Measurements from ENCODE around the gene RTBDN. TPM values are rescaled to one million over a fixed set of nuclear protein-coding genes. Genes with fewer than 3 reads are reported as not detected.

Gene RTBDN
- total RNA-seq, 1 donor from 2014 or later: not detected

GRCh38 chr19:12784871-12785430 lies 49.4 kb downstream of the RTBDN start:
- TF ChIP-seq, protein P1, sequence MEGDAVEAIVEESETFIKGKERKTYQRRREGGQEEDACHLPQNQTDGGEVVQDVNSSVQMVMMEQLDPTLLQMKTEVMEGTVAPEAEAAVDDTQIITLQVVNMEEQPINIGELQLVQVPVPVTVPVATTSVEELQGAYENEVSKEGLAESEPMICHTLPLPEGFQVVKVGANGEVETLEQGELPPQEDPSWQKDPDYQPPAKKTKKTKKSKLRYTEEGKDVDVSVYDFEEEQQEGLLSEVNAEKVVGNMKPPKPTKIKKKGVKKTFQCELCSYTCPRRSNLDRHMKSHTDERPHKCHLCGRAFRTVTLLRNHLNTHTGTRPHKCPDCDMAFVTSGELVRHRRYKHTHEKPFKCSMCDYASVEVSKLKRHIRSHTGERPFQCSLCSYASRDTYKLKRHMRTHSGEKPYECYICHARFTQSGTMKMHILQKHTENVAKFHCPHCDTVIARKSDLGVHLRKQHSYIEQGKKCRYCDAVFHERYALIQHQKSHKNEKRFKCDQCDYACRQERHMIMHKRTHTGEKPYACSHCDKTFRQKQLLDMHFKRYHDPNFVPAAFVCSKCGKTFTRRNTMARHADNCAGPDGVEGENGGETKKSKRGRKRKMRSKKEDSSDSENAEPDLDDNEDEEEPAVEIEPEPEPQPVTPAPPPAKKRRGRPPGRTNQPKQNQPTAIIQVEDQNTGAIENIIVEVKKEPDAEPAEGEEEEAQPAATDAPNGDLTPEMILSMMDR (IDR thresholded peaks at IDR 0.05): no peak
- Mint-ChIP-seq H3K27ac (ENCODE audit: unreplicated experiment) (no peak overlapping the region), H3K4me3 (ENCODE audit: unreplicated experiment) (no peak overlapping the region), H3K27me3 (ENCODE audit: unreplicated experiment) (no peaks in the 10 kb centered on the region), H3K4me1 (ENCODE audit: unreplicated experiment) (peaks cover 36% of the 10 kb centered on the region), H3K9me3 (ENCODE audit: unreplicated experiment) (no peaks in the 10 kb centered on the region), H3K36me3 (ENCODE audit: unreplicated experiment) (no peaks in the 10 kb centered on the region)
- DNase-seq (ENCODE audit: extremely low spot score, unreplicated experiment): no peak

DNA sequence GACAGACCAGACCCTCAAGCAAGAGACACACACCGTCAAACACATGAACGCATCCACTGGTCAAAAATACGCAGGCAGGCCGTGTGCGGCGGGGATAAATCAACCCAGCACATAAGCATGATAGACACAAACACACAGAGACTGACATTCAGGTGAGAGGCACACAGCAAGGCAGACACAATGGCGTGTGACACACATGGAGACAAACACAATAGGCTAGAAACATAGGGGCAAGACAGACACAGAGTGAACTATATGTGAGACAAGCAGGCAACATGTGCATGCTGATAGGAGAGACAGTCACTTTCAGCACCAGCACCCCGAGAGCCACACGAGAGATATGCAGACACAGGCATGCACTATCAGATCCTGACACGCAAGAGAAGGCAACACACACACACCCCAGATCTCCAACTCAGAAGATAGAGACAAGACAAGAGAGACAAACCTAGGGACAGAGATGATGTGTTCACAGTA lies 49.9 kb downstream of the RTBDN start:
- H3K4me1 Mint-ChIP-seq (ENCODE audit: unreplicated experiment): peaks cover 42% of the 10 kb centered on the region
- no peaks in the 10 kb centered on the region for H3K27me3 Mint-ChIP-seq (ENCODE audit: unreplicated experiment)
- H3K4me3 Mint-ChIP-seq (ENCODE audit: unreplicated experiment): no peak overlapping the region
- DNase-seq (ENCODE audit: extremely low spot score, unreplicated experiment): no peak
- no peaks in the 10 kb centered on the region for H3K36me3 Mint-ChIP-seq (ENCODE audit: unreplicated experiment)
- TF ChIP-seq, protein P1 (IDR thresholded peaks at IDR 0.05): no peak
- no peak overlapping the region for H3K27ac Mint-ChIP-seq (ENCODE audit: unreplicated experiment)
- no peaks in the 10 kb centered on the region for H3K9me3 Mint-ChIP-seq (ENCODE audit: unreplicated experiment)

DNA sequence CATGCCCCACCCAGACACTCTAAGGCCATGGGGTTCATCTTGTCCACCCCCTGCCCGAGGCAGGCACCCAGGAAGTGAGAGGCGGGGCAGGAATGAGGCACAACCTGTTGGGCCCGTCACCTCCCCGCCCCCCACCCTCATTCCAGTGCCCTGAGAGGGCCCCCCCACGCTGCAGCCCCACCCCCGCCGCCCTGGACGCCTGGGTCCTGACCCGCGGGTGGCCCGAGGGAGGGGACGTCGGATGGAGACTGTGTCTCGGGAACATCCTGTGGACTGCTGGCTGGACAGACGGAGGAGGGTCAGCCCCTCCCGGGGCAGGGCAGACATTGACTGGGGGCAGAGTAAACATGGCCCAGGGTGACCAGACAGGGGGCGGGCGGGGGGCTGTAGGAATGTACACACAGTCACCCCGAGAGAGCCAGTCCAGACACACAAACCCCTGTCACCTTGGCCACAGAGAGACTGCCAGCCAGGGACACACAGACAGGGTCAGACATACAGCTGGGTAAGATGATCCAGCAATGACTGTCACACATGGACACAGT lies 50.5 kb downstream of the RTBDN start:
- Mint-ChIP-seq H3K36me3 (ENCODE audit: unreplicated experiment) (no peaks in the 10 kb centered on the region), H3K27ac (ENCODE audit: unreplicated experiment) (no peak overlapping the region), H3K4me1 (ENCODE audit: unreplicated experiment) (peaks cover 42% of the 10 kb centered on the region), H3K9me3 (ENCODE audit: unreplicated experiment) (no peaks in the 10 kb centered on the region), H3K27me3 (ENCODE audit: unreplicated experiment) (no peaks in the 10 kb centered on the region), H3K4me3 (ENCODE audit: unreplicated experiment) (peak overlapping the region; percentile 62)
- no peak for DNase-seq (ENCODE audit: extremely low spot score, unreplicated experiment)
- TF ChIP-seq, protein P1 (IDR thresholded peaks at IDR 0.05): no peak

DNA sequence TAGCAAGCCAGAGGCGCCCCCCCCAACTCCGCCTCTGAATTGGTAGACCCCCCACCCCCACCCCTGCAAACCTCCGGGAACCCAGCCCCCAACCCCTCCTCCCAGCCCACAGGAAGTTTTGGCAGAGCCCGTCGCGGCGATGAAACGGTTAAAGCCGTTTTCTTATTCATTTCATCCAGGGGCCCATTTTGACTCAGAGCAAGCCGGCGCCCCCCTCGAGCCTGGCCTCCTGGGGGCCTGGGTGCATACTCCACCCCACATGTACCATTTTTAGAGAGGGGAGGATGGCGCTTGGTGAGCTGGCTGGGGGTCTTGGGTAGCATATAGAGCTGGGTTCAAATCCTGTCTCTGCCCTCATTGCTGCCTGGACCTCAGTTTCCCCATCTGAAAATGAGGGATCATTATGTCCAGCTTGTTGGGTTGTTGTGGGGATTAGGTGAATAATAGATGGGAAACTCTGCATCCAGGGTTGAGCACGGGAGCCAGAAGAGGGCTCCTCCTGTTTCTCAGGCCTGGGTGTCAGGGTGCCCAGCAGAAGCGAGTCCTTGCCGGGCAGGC lies 51.0 kb downstream of the RTBDN start:
- peaks cover 42% of the 10 kb centered on the region for H3K4me1 Mint-ChIP-seq (ENCODE audit: unreplicated experiment)
- no peaks in the 10 kb centered on the region for H3K9me3 Mint-ChIP-seq (ENCODE audit: unreplicated experiment)
- no peak for DNase-seq (ENCODE audit: extremely low spot score, unreplicated experiment)
- TF ChIP-seq, protein P1 (IDR thresholded peaks at IDR 0.05): no peak
- no peaks in the 10 kb centered on the region for H3K36me3 Mint-ChIP-seq (ENCODE audit: unreplicated experiment)
- no peak overlapping the region for H3K27ac Mint-ChIP-seq (ENCODE audit: unreplicated experiment)
- H3K27me3 Mint-ChIP-seq (ENCODE audit: unreplicated experiment): no peaks in the 10 kb centered on the region
- peak overlapping the region; percentile 62 for H3K4me3 Mint-ChIP-seq (ENCODE audit: unreplicated experiment)

All from osteocyte (in vitro differentiated cells).